HT-29 (cell line): ENCODE measurements around the gene MINDY1. TPM values are rescaled to one million over a fixed set of nuclear protein-coding genes. Genes with fewer than 3 reads are reported as not detected.

Experiments
- DNase-seq: peaks from one replicate; pipeline ENCODE4 v3.0.0-alpha.2; 2015; ENCODE audit warnings: low spot score
- small RNA-seq: library from RNA; depleted of rRNA; stranded (forward); fragments of <200 nt; gene quantifications from one replicate; pipeline ENCODE3, GENCODE V24; 2014
- total RNA-seq: library from RNA; depleted of rRNA; stranded (reverse); fragments of >200 nt; shearing (Covaris generic); gene quantifications from 2 replicates; pipeline ENCODE4 v1.2.3, GENCODE V29; 2014; rRNA removed

The MINDY1 gene
- total RNA-seq, 1 experiment from 2014 or later, result 19.8 TPM

DNA sequence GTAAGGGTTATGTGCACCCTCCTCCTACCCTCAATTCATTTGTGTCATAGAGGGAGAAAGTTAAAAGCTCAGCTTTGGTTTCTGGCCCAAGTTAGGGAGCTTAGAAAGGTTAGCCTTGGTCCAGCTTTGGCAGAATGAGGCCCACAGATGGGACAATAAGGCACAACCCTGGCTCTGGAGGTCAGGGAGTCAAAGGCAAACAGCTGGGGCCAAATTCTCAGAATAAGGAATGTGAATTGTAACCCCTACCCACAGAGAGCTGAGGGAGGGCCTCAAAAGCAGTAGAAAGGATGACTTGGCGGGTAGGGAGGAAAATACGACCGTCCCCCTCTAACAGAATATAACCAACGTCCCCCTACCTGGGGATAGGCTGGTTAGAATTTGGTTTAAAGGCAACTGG, 41.1 kb downstream of the MINDY1 start:
- no peak for DNase-seq

DNA sequence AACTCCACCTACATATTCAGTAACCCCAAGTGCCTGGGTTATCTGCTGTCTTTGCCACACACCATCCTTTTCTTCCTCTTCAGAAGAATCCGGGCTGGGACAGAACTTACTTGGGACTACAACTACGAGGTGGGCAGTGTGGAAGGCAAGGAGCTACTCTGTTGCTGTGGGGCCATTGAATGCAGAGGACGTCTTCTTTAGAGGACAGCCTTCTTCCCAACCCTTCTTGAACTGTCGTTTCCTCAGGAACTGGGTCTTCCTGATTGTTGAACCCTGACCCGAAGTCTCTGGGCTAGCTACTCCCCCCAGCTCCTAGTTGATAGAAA, 42.6 kb downstream of the MINDY1 start:
- DNase-seq, result no peak

DNA sequence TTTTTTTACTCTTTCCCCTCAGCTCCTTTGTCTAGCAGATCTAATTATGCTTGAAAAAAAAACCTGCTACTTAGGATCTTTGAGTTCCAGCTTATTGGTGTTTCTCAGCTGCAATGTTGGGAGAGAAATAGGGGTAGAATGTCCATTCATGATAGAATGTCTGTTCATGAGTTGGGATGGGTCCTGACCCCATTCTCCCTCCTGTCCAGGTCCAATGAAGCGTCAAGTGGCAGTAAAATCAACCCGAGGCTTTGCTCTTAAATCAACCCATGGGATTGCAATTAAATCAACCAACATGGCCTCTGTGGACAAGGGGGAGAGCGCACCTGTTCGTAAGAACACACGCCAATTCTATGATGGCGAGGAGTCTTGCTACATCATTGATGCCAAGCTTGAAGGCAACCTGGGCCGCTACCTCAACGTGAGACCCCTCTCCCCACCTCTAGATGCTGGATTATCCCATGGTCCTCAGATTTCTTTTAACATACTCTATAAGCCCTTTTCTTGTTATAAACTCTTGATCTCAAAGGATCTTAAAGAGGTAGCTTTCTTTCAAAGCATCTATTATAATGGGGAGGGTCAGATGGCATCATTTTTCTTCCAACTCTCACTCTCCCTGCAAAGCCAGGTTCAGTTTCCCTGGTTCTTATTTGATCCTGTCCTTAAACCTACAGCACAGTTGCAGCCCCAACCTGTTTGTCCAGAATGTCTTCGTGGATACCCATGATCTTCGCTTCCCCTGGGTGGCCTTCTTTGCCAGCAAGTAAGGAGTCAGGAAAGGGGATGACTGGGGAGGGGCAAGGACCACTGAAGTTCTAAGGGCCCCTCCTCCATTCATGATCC, 43.2 kb downstream of the MINDY1 start:
- no peak for DNase-seq

DNA sequence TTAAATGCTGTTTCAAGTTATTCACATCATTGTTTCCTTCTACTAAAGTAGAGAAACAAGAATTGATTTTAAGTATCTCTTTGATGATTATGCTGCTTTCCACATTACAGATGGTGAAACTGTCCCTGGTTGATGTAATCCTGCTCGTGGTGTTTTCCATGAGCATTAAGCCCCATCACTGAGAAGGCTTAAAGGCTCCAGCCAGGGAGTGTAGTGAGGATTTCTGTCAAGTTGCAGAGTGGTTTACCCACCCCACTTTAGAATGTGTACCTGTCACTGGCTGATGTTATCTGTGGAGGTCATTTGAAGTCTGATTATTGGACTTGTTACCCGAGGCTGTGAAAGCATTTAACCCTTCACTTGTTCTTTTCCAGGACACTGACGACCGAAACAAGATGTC, 44.9 kb downstream of the MINDY1 start:
- DNase-seq, result peak; percentile 63

DNA sequence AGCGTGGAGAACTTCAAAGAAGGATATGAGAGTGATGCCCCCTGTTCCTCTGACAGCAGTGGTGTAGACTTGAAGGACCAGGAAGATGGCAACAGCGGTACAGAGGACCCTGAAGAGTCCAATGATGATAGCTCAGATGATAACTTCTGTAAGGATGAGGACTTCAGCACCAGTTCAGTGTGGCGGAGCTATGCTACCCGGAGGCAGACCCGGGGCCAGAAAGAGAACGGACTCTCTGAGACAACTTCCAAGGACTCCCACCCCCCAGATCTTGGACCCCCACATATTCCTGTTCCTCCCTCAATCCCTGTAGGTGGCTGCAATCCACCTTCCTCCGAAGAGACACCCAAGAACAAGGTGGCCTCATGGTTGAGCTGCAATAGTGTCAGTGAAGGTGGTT, 46.1 kb downstream of the MINDY1 start:
- no peak for DNase-seq

DNA sequence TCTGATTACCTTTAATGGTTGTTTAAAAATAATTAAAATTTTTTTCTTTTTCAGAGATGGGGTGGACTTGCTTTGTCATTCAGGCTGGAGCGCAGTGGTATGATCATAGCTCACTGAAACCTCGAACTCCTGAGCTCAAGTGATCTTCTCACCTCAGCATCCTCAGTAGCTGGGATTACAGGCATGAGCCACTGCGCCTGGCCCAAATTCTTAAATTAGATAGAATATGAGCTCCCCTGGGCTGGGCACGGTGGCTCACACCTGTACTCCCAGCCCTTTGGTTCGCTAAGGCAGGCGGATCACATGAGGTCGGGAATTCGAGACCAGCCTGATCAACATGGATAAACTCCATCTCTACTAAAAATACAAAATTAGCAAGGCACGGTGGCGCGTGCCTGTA, 49.0 kb downstream of the MINDY1 start:
- DNase-seq, result no peak

DNA sequence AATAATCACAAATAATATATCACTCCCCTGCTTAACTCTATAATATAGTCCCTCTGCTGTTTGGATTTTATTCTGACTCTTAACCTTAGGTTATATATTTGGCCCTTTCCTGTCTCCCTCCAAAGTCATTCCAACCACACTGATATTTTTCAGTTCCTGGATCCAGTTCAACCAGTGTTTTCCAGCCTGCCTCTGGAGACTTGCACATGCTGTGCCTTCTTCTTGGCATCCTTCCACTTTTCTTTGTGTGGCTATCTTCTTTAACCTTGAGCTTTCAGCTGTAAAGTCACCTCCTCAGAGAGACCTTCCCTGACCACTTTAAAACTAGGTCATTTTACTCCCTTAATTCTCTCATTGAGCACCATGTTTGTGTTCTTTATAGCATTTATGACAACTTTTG, 51.4 kb downstream of the MINDY1 start:
- DNase-seq, result no peak

DNA sequence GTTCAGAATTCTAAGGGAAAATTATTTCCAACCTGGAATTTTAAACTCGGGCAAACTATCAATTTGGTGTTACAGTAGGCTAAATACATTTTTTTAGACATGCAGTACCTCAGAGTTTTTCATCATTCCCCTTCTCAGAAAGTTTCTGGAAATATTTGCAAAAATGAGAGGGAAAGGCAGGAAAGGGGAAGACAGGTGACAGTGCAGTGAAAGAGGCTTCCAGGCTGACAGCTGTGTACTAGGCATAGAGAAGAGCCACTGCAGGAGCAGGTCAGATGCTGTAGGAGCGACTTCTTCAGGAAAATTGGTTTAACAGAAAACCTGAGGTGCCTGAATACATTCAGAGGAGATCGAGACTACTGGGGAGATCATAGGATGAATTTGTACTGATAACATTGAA, 52.0 kb downstream of the MINDY1 start:
- DNase-seq, result no peak

Small RNA genes within 50 kb of the gene (small RNA-seq; reads per million reads assigned to genes)
- gene RNU6-884P, result not detected

Other genes starting within 250 kb of the MINDY1 start
- gene CTSS, start 241.1 kb downstream of the MINDY1 start, total RNA-seq, result 5.8 and 10.0 TPM in 2 replicates
- gene CTSK, start 198.6 kb downstream of the MINDY1 start, total RNA-seq, result 0.61 and 1.5 TPM in 2 replicates
- gene ARNT, start 130.3 kb downstream of the MINDY1 start, total RNA-seq, result 11.7 and 11.9 TPM in 2 replicates
- not detected in 2 replicates for gene CTXND2, start 119.8 kb downstream of the MINDY1 start, total RNA-seq
- 23.6 and 29.2 TPM in 2 replicates for gene SETDB1, start 80.5 kb downstream of the MINDY1 start, total RNA-seq
- 152 and 162 TPM in 2 replicates for gene CERS2, start 32.1 kb downstream of the MINDY1 start, total RNA-seq
- 49.4 and 50.4 TPM in 2 replicates for gene ANXA9, start 24.6 kb downstream of the MINDY1 start, total RNA-seq
- 9.3 and 15.4 TPM in 2 replicates for gene PRUNE1, start 1.5 kb upstream of the MINDY1 start, total RNA-seq
- 0.18 and 0.28 TPM in 2 replicates for gene BNIPL, start 29.7 kb upstream of the MINDY1 start, total RNA-seq
- gene C1orf56, start 40.8 kb upstream of the MINDY1 start, total RNA-seq, result 2.4 and 3.1 TPM in 2 replicates
- 35.2 and 35.7 TPM in 2 replicates for gene CDC42SE1, start 52.7 kb upstream of the MINDY1 start, total RNA-seq
- 0.73 and 1.5 TPM in 2 replicates for gene MLLT11, start 53.5 kb upstream of the MINDY1 start, total RNA-seq
- 4.6 and 6.1 TPM in 2 replicates for gene GABPB2, start 63.9 kb upstream of the MINDY1 start, total RNA-seq
- gene SEMA6C, start 139.7 kb upstream of the MINDY1 start, total RNA-seq, result 0.13 TPM in 1 of 2 replicates, not detected in the other
- gene TNFAIP8L2, start 149.7 kb upstream of the MINDY1 start, total RNA-seq, result not detected in 2 replicates
- 0.43 and 0.60 TPM in 2 replicates for gene LYSMD1, start 159.0 kb upstream of the MINDY1 start, total RNA-seq
- 37.6 and 48.4 TPM in 2 replicates for gene SCNM1, start 159.2 kb upstream of the MINDY1 start, total RNA-seq
- gene TMOD4, start 169.1 kb upstream of the MINDY1 start, total RNA-seq, result not detected in 2 replicates
- gene VPS72, start 183.3 kb upstream of the MINDY1 start, total RNA-seq, result 48.9 and 49.1 TPM in 2 replicates
- 23.6 and 31.2 TPM in 2 replicates for gene PIP5K1A, start 191.7 kb upstream of the MINDY1 start, total RNA-seq
- 190 and 195 TPM in 2 replicates for gene PSMD4, start 247.8 kb upstream of the MINDY1 start, total RNA-seq